HG02588 (cell line): Measurements from ENCODE around the gene TTC21A.

Experiments
- ATAC-seq: cut with Tn5 transposase; IDR thresholded peaks from one replicate; pipeline ENCODE4 v1.9.1; 2021; ENCODE audit warnings: mild to moderate bottlenecking, moderate library complexity; ENCODE audit not compliant: unreplicated experiment

TTC21A gene

DNA sequence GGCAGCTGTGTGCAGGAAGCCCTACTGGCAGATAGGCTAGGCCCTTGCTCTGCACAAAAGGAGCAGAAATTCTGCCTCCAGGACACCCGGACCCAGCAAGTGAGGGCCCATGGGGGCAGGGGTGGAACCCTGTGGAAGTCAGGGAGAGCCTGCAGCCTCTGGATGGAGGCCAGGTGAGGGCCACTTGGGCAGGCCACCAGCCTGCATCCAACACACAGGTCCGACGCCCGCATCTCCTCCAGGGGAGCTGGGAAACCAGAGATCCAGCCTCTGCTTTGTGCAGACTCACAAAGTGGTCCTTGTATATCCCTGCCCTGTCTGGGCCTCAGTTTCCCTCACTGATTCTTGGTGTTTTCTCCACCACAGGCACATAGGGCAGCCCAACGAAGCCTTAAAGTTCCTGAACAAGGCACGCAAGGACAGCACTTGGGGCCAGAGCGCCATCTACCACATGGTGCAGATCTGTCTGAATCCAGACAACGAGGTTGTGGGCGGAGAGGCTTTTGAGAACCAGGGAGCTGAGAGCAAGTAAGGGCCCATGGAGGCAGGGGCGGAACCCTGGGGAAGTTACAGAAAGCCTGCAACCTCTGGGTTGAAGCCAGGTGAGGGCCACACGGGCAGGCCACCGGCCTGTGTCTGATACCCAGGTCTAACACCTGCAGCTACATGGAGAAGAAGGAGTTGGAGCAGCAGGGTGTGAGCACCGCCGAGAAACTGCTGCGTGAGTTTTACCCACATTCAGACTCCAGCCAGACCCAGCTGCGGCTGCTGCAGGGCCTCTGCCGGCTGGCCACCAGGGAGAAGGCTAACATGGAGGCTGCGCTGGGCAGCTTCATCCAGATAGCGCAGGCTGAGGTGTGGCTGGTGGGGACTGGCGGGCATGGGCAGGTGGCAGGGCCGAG, 29.3 kb downstream of the TTC21A start:
- no peak for ATAC-seq

GRCh38 chr3:39137435-39137936, 30.0 kb downstream of the TTC21A start:
- ATAC-seq: no peak

DNA sequence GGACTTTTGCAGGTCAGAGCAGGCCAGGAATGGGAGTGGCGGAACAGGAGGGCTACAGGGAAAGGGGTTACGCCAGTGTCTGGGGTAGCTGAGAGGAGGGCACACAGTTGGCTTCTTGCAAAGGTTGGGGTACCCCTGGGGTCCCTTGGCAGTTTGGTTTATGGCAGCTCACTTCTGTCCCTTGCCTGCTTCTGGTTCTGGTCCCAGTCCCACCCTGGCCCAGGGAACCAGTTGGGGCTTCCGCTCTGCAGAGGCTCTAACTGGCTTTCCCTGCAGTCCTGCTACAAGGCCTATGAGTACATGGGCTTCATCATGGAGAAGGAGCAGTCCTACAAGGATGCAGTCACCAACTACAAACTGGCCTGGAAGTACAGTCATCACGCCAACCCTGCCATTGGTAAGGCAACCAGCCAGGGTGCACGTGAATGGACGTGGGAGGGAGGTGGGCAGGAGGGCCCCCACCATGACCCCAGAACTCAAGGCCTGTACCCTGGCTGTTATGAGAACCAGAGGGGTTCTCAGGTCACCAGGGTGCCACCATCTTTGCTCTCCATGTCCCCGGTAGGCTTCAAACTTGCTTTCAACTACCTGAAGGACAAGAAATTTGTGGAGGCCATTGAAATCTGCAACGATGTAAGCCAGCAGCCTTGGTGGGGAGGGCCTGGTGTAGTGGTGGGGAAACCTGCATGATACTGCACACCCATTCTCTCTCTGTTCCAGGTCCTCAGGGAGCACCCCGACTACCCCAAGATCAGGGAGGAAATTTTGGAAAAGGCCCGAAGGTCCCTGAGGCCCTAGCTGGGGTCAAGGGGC, 30.7 kb downstream of the TTC21A start:
- ATAC-seq: no peak

DNA sequence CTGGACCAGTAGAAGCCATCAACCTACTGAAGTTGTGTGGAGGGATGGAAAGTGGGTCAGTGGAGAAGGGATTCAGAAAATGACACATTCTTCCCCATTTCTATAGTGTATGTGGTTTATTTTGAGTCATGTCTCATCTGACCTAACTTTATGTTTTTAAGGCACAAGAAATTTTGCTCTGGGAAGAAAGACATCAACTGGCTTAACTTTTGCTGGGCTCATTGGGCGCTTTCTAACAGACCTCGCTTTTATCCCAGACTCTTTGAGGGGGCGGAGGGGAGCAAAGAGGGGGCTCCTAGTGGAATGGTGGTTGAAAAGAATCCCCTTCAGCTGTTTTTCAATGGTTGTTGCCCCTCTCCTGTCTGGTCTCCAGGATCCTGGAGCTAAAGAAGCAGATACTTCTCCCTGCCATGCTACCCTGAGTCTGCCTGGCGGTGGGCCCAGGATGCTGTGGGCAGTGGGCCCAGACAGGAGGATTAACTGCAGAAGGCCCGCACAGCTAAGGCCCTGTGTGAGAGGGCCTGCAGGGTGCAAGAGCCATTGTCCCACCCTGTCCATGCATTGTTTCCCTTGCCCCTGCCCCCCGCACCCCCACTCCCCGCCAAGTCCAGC, 31.4 kb downstream of the TTC21A start:
- no peak for ATAC-seq

DNA sequence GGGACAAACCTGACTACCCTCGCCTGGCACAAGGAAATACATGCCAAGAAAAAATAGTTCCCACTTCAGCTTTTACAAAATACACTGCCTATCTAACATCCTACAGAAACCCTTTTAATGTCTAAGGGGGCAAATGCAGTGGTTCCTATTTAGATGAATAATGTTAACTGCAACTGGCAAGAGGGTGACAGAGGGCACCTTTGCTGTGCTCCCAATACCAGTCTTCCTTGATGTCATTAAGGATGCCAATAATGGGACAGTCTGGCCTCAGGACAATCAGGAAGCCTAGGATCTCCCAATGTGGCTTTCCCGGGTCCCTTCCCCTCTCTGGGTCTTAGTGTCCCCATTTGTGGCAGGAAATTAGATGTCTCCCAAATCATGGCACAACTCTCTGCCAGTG, 32.0 kb downstream of the TTC21A start:
- no peak for ATAC-seq

DNA sequence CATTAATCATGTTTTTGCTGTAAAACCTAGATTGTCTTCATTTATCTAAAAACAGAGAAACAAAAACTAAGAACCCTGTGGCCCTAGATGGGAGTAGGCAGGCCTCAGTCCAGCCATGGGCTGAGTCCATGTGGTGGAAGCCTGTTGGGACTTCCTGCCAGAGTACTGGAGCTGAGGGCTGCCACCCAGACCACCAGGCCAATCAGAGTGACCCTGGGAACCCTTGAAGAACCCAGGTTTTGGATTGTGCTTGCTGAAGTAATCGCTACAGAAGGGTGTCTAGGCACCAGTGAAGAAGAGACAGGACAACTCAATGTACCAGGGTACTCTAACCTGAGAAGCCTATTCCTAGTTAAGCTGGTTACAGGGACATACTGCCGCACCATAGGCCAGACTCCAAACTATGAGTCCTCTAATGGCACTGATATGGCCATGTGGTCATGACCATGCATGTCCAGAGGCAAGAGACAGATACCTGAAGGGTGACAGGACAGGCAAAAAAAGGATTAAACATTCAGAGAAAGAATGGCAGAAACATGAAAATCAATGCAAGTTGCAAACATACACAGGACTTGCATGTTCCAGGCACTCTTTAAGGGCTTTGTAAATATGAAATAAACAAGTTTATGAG, 33.0 kb downstream of the TTC21A start:
- ATAC-seq: no peak

DNA sequence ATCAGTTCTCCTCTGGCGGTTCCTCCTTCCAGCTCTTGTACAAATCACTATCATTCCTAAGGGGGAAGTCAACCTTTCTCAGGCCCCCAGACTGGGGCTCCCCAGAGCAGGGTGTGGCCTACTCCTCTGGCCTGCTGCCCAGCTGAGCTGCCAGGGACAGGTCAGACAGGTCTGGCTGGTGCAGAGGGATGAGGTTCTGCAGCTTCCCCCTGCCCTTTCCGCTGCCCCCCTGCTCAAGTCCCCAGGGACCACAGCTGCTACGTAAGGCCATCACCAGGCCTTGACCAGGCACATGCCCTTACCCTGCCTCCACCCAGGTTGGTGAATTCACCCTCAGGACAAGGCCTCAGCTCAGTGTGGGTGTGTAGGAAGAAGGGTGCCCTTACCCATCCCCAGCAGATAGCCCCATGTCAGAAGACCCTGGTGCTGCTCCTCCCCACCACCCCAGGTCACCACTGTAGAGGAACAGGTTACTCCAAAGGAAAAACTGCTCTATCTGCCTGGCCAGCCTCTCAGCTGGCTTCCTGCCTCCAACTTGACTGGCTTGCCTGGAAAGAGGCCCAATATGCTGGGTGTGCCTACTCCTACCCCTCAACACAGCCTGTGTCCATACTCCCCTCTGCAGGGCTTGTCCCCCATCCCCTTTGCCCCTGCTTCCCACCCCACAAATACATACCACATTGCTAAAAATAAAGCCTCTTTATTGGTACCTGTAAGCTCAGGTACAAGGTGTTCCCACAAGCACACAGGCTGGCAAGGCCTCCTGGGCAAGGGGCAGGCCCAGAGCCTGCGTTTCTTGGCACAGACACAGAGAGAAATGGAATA, 33.9 kb downstream of the TTC21A start:
- ATAC-seq: no peak

GRCh38 chr3:39142067-39142466, 34.6 kb downstream of the TTC21A start:
- no peak for ATAC-seq

DNA sequence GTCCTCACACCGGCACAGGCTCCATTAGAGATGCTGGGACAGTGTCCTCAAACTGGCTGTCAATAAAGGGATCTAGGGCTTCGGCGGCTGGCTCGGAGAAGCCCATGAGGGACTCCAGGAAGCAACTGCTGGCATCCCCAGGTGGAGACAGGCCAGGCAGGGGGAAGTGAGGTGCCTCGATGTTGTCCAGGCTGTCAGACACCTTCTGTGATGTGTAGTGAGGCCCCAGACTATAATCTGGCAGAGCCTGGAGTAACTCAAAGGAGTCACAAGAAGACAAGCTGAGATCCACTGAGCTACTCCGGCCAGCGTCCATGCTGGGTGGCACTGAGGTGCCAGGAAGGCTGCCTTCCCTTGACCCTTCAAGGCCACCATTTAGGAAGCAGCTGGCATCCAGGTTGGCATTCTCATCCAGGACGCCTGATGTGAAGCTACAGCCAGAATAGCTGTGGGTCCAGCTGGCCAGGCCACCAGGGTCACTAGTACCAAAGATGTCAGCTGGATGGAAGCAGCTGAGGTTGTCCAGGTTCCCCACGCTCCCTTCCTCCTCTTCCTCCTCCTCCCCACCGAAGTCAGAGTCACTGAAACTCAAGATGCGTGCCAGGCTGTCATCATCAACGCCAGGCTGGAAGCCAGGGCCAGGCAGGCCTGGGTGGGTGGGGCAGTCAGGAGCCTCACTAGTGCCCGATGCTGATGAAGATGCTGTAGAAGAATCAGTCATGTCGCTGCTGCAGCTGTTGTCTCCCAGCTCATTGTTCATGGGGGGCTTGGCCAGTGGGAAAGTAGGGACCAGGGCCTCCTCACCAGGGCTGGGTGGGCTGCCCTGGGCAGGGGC, 35.8 kb downstream of the TTC21A start:
- ATAC-seq: no peak

DNA sequence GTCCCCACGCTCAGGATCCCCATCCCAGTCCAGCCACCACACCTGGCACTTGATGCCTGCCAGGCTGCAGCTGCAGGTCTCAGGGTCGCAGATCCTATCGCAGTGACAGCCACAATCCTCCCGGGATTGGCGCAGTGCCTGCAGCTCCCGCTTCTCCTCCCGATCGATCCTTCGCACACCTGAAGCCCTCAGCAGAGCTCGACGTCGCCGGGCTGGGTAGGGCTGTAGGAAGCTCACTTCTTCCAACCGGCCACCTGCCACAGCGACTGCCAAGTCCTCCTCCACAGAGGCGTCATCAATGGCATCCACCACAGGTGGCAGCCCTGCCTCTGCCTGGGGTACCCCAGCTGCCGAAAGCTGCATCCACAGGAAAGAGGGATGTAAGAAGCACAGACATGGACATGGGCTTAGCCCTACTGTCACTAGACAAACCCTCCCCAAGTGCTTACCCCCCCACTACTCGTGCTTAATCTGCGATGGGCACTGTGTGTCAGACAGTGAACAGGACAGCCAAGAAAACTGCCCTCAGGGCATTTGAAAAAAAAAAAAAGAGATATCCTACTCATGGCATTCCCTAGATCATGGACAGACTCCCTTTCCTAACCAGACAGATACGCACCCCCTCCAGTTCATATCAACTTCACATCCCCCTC, 36.7 kb downstream of the TTC21A start:
- ATAC-seq: no peak

DNA sequence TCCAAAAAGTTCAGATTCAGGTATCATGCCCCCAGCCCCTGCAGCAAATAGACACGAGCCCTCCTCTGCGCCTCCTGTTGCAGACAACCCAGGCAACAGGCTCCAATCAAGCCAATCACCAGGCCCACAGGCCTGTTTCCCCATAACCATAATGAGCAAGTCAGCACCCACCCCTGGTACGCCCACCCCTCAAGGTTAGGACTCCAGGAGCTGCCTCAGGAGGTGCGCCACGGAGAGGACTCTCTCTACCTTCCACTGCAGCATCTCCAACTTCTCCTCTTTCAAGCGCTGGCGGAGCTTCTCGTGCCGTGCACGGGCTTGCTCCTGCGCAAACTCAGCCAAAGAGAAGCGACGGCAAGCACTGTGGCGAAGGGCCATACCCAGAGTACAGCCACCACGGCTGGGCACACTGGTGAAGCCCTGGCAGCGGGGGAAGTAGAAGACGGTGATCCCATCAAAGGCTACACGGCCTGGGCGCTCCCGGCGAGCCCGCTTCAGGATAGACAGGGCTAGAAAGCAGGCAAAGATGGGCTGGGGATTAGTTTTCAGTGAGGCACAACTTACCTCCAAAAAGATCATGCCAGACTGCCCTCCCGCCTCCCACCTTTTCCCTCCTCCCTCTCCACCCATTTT, 37.4 kb downstream of the TTC21A start:
- ATAC-seq: no peak

GRCh38 chr3:39146083-39146501, 38.6 kb downstream of the TTC21A start:
- no peak for ATAC-seq

- ATAC-seq: no peak
Observed at GRCh38 chr3:39146611-39147591, 39.4 kb downstream of the TTC21A start.

DNA sequence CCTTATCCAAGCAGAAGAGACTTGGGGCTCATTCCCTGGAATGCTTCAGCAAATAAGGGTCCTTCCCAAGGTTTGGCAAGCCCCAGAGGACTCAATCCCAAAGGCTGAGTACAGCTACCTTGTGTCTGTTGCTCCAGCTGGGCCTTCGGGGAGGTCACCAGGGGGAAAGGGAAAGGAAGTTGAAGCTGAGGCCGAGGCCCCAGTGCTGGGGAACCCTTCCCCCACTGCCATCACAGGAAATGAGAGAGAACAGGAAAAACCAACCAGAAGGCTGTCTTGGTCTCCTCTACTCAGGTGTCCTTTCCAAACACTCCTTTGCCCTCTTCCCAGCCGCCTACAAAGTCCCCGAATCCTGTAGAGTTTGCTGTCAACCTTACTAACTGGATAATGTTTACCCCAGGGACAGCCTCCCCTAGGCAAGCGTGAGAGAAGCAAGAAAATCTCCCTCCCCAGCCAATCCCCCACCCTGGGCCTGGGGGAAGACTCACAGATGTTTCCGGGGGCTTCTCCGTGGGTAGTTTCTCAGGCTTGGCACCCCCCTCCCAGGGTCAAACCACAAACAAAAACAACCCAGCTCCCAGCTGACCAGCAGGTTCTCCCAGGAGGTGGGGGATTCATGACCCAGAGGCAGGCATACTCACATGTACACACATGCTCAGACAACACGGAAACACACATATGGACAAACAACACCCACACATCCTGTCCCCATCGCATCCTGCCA, 40.4 kb downstream of the TTC21A start:
- peak; percentile 21 for ATAC-seq

- no peak for ATAC-seq
Observed at GRCh38 chr3:39148435-39149058, 41.1 kb downstream of the TTC21A start.

- ATAC-seq: no peak
Observed at GRCh38 chr3:39149059-39149455, 41.6 kb downstream of the TTC21A start.
